ENCODE results near the gene KCNJ10. TPM values are rescaled to one million over a fixed set of nuclear protein-coding genes. Genes with fewer than 3 reads are reported as not detected.

The KCNJ10 gene
- total and polyA plus RNA-seq, 2 of the 13 experiments (the other 11 are each of a cell fraction or from before 2014, with no cell fraction given) = 4.4 to 10.3 TPM

DNA sequence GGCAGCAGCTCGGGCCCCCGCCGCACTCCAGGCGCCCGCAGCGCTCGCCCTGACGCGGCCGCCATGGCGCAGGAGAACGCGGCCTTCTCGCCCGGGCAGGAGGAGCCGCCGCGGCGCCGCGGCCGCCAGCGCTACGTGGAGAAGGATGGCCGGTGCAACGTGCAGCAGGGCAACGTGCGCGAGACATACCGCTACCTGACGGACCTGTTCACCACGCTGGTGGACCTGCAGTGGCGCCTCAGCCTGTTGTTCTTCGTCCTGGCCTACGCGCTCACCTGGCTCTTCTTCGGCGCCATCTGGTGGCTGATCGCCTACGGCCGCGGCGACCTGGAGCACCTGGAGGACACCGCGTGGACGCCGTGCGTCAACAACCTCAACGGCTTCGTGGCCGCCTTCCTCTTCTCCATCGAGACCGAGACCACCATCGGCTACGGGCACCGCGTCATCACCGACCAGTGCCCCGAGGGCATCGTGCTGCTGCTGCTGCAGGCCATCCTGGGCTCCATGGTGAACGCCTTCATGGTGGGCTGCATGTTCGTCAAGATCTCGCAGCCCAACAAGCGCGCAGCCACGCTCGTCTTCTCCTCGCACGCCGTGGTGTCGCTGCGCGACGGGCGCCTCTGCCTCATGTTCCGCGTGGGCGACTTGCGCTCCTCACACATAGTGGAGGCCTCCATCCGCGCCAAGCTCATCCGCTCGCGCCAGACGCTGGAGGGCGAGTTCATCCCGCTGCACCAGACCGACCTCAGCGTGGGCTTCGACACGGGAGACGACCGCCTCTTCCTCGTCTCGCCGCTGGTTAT lies 14.2 kb upstream of the KCNJ10 start:
- intact Hi-C loops (cut with micrococcal nuclease; ENCODE audit: unreplicated experiment) = no loop called here
- H3K4me1 ChIP-seq (ENCODE audit: insufficient read depth, low read length) = peaks cover 21% of the 10 kb centered on the region
- H3K79me2 ChIP-seq (ENCODE audit: insufficient read depth, low read length) = no peaks in the 10 kb centered on the region
- no peaks in the 10 kb centered on the region for H3K9me3 ChIP-seq (ENCODE audit: low read length)
- H3K4me3 ChIP-seq (replicated peaks in 1 of 3; ENCODE audit: insufficient read depth in 1 of 3, low read depth in 2 of 3, low read length in 3 of 3) = no peak overlapping the region
- FAIRE-seq (no peak), DNase-seq (ENCODE audit: low spot score) (no peak), ATAC-seq (peak; percentile 20; the same call in 2 of the 3 replicates)
- H3K27me3 ChIP-seq (ENCODE audit: control insufficient read depth in 1 of 2, insufficient read depth in 2 of 2, low read length in 2 of 2) = no peaks in the 10 kb centered on the region
- BruUV-seq (replicated peaks) = no TSS peak
- ChIA-PET CTCF (ENCODE audit: low intra/inter-chr PET ratio, low total read pairs) (interaction anchor here (1.9 kb wide), 1 partner anchor 37 kb away, joined by 11 read pairs; no protein-coding TSS in a partner anchor), POLR2A (no interaction called here)
- no peak overlapping the region for H3K4me2 ChIP-seq (ENCODE audit: low read depth, low read length)
- no peak overlapping the region for H3K27ac ChIP-seq (ENCODE audit: extremely low read length, insufficient read depth, low read length)
- in situ Hi-C loops (cut with HindIII; ENCODE audit: extremely low pct_ligation_motif_present, low pct_unique_long_range_greater_than_20kb) = loop anchor here (5.0 kb wide), 2 partner anchors 37 to 147 kb away; no protein-coding TSS in a partner anchor
- no peaks in the 10 kb centered on the region for H4K20me1 ChIP-seq (ENCODE audit: insufficient read depth, low read length)
- H3K36me3 ChIP-seq (replicated peaks in 1 of 2; ENCODE audit: control insufficient read depth in 1 of 2, insufficient read depth in 2 of 2, low read length in 2 of 2) = no peaks in the 10 kb centered on the region
- WGBS (ENCODE audit: low lambda C conversion rate) = 95% methylated on average over 87 of the region's 96 CpGs
- no peak overlapping the region for H2AFZ ChIP-seq (ENCODE audit: low read length)
- H3K9ac ChIP-seq (ENCODE audit: insufficient read depth, low read depth, low read length) = no peak overlapping the region
- TF ChIP-seq SOX5 (CRISPR knock-in tag; IDR thresholded peaks at IDR 0.05; ENCODE audit: borderline replicate concordance) (no peak), SMAD1 (CRISPR knock-in tag; IDR thresholded peaks at IDR 0.05; ENCODE audit: borderline replicate concordance, low read depth) (no peak), CCDC6 (CRISPR knock-in tag; IDR thresholded peaks at IDR 0.05) (no peak), RAD21 (CRISPR knock-in tag; IDR thresholded peaks at IDR 0.05) (peak; percentile 30; the same call in 1 of the 2 replicates), POLR2G (IDR thresholded peaks at IDR 0.05; ENCODE audit: low read depth, low read length) (no peak), ZNF230 (CRISPR knock-in tag; IDR thresholded peaks at IDR 0.05) (no peak), PHF8 (CRISPR knock-in tag; IDR thresholded peaks at IDR 0.05) (no peak), ZNF746 (CRISPR knock-in tag; IDR thresholded peaks at IDR 0.05) (no peak), PHF20 (CRISPR knock-in tag; IDR thresholded peaks at IDR 0.05) (no peak), ZSCAN21 (CRISPR knock-in tag; IDR thresholded peaks at IDR 0.05; ENCODE audit: borderline replicate concordance) (no peak), MTF2 (CRISPR knock-in tag; IDR thresholded peaks at IDR 0.05; ENCODE audit: borderline replicate concordance) (no peak)
- TF ChIP-seq, protein P1, sequence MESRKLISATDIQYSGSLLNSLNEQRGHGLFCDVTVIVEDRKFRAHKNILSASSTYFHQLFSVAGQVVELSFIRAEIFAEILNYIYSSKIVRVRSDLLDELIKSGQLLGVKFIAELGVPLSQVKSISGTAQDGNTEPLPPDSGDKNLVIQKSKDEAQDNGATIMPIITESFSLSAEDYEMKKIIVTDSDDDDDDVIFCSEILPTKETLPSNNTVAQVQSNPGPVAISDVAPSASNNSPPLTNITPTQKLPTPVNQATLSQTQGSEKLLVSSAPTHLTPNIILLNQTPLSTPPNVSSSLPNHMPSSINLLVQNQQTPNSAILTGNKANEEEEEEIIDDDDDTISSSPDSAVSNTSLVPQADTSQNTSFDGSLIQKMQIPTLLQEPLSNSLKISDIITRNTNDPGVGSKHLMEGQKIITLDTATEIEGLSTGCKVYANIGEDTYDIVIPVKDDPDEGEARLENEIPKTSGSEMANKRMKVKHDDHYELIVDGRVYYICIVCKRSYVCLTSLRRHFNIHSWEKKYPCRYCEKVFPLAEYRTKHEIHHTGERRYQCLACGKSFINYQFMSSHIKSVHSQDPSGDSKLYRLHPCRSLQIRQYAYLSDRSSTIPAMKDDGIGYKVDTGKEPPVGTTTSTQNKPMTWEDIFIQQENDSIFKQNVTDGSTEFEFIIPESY (CRISPR knock-in tag; IDR thresholded peaks at IDR 0.05) = peak; percentile 100
- TF ChIP-seq, protein P2, sequence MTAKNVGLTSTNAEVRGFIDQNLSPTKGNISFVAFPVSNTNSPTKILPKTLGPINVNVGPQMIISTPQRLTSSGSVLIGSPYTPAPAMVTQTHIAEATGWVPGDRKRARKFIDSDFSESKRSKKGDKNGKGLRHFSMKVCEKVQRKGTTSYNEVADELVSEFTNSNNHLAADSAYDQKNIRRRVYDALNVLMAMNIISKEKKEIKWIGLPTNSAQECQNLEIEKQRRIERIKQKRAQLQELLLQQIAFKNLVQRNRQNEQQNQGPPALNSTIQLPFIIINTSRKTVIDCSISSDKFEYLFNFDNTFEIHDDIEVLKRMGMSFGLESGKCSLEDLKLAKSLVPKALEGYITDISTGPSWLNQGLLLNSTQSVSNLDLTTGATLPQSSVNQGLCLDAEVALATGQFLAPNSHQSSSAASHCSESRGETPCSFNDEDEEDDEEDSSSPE (CRISPR knock-in tag; IDR thresholded peaks at IDR 0.05) = no peak
- TF ChIP-seq, protein P3, sequence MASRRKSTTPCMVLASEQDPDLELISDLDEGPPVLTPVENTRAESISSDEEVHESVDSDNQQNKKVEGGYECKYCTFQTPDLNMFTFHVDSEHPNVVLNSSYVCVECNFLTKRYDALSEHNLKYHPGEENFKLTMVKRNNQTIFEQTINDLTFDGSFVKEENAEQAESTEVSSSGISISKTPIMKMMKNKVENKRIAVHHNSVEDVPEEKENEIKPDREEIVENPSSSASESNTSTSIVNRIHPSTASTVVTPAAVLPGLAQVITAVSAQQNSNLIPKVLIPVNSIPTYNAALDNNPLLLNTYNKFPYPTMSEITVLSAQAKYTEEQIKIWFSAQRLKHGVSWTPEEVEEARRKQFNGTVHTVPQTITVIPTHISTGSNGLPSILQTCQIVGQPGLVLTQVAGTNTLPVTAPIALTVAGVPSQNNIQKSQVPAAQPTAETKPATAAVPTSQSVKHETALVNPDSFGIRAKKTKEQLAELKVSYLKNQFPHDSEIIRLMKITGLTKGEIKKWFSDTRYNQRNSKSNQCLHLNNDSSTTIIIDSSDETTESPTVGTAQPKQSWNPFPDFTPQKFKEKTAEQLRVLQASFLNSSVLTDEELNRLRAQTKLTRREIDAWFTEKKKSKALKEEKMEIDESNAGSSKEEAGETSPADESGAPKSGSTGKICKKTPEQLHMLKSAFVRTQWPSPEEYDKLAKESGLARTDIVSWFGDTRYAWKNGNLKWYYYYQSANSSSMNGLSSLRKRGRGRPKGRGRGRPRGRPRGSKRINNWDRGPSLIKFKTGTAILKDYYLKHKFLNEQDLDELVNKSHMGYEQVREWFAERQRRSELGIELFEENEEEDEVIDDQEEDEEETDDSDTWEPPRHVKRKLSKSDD (CRISPR knock-in tag; IDR thresholded peaks at IDR 0.05; ENCODE audit: low read depth) = peak; percentile 86
- TF ChIP-seq, protein P4, sequence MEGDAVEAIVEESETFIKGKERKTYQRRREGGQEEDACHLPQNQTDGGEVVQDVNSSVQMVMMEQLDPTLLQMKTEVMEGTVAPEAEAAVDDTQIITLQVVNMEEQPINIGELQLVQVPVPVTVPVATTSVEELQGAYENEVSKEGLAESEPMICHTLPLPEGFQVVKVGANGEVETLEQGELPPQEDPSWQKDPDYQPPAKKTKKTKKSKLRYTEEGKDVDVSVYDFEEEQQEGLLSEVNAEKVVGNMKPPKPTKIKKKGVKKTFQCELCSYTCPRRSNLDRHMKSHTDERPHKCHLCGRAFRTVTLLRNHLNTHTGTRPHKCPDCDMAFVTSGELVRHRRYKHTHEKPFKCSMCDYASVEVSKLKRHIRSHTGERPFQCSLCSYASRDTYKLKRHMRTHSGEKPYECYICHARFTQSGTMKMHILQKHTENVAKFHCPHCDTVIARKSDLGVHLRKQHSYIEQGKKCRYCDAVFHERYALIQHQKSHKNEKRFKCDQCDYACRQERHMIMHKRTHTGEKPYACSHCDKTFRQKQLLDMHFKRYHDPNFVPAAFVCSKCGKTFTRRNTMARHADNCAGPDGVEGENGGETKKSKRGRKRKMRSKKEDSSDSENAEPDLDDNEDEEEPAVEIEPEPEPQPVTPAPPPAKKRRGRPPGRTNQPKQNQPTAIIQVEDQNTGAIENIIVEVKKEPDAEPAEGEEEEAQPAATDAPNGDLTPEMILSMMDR (CRISPR knock-in tag; IDR thresholded peaks at IDR 0.05) = peak; percentile 70

Measured in HepG2 (cell line).